Lower lobe of right lung (tissue), 2 donors: ENCODE results near the gene NCOA1. TPM values are rescaled to one million over a fixed set of nuclear protein-coding genes. Genes with fewer than 3 reads are reported as not detected.
A peak's percentile ranks its signal among the peaks of the same experiment; 100 is the strongest.

ENCODE experiments used
- ATAC-seq, 2 donors: fragments of 200-7000 bp; cut with Tn5 transposase; one replicate each; pipeline ENCODE4 v1.9.1; 2020 to 2022; ENCODE audit warnings: mild to moderate bottlenecking in 2 of 2, moderate library complexity in 2 of 2
- DNase-seq: peaks from one replicate; pipeline ENCODE4 v3.0.0-alpha.2; 2020
- H3K27ac ChIP-seq: fragments of 200-600 bp; one replicate; pipeline ENCODE4 v1.8.0; 2022
- H3K27me3 ChIP-seq: fragments of 200-600 bp; one replicate; pipeline ENCODE4 v1.8.0; 2022; ENCODE audit warnings: low read depth
- H3K36me3 ChIP-seq: fragments of 200-600 bp; one replicate; pipeline ENCODE4 v1.8.0; 2022; ENCODE audit warnings: mild to moderate bottlenecking
- H3K4me1 ChIP-seq: fragments of 200-600 bp; one replicate; pipeline ENCODE4 v1.8.0; 2022
- H3K4me3 ChIP-seq: fragments of 200-600 bp; one replicate; pipeline ENCODE4 v1.8.0; 2022; ENCODE audit warnings: mild to moderate bottlenecking
- H3K9me3 ChIP-seq: fragments of 200-600 bp; one replicate; pipeline ENCODE4 v1.8.0; 2022
- CTCF ChIP-seq: fragments of 200-600 bp; IDR thresholded peaks from one replicate; pipeline ENCODE4 v1.8.0; 2022; ENCODE audit warnings: antibody characterized with exemption, mild to moderate bottlenecking
- intact Hi-C: fragments of 100-400 bp; cut with DNase I; formaldehyde crosslinking; loops from one replicate; pipeline ENCODE4 v1.11.0; 2022
- total RNA-seq: library from RNA; stranded (reverse); fragmentation: NEBNext Ultra II Directional; extraction: Animal tissue kit (Norgen Biotek cat#: 25700); gene quantifications from one replicate; pipeline ENCODE4 v1.2.1, GENCODE V29; 2021
- donor health status: DM: no; HTN: yes; CAD: no; lungs with severe emphysema.

NCOA1 gene
- total RNA-seq, 1 donor from 2014 or later = 48.3 TPM

GRCh38 chr2:24651643-24652003, 160.6 kb downstream of the NCOA1 start:
- H3K27ac ChIP-seq = no peak overlapping the region
- H3K4me1 ChIP-seq = peaks cover 8% of the 10 kb centered on the region
- intact Hi-C loops = no loop called here
- H3K9me3 ChIP-seq = no peaks in the 10 kb centered on the region
- no peak overlapping the region for H3K4me3 ChIP-seq
- no peaks in the 10 kb centered on the region for H3K27me3 ChIP-seq
- no peak for TF ChIP-seq CTCF
- H3K36me3 ChIP-seq = no peaks in the 10 kb centered on the region
- DNase-seq = no peak
- no peak for ATAC-seq

- H3K9me3 ChIP-seq = no peaks in the 10 kb centered on the region
- no peaks in the 10 kb centered on the region for H3K27me3 ChIP-seq
- TF ChIP-seq CTCF = no peak
- H3K27ac ChIP-seq = peak overlapping the region; percentile 2
- DNase-seq (no peak), ATAC-seq (no peak)
- peaks cover 8% of the 10 kb centered on the region for H3K4me1 ChIP-seq
- intact Hi-C loops = no loop called here
- H3K4me3 ChIP-seq = no peak overlapping the region
- no peaks in the 10 kb centered on the region for H3K36me3 ChIP-seq
These were observed 161.5 kb downstream of the NCOA1 start for GRCh38 chr2:24652265-24653182.

GRCh38 chr2:24657818-24658217, 166.8 kb downstream of the NCOA1 start:
- intact Hi-C loops = no loop called here
- Histone ChIP-seq H3K27me3 (no peaks in the 10 kb centered on the region), H3K9me3 (no peaks in the 10 kb centered on the region), H3K27ac (no peak overlapping the region), H3K4me3 (no peak overlapping the region), H3K36me3 (no peaks in the 10 kb centered on the region), H3K4me1 (peaks cover 3% of the 10 kb centered on the region)
- TF ChIP-seq CTCF = no peak
- DNase-seq (no peak), ATAC-seq (no peak)

- DNase-seq = no peak
- TF ChIP-seq CTCF = no peak
These were observed 167.6 kb downstream of the NCOA1 start for GRCh38 chr2:24658531-24659202.

GRCh38 chr2:24659862-24660261, 168.8 kb downstream of the NCOA1 start:
- no peaks in the 10 kb centered on the region for H3K36me3 ChIP-seq
- intact Hi-C loops = no loop called here
- no peak for DNase-seq
- no peak overlapping the region for H3K27ac ChIP-seq
- no peak for TF ChIP-seq CTCF
- H3K4me3 ChIP-seq = no peak overlapping the region
- H3K4me1 ChIP-seq = no peaks in the 10 kb centered on the region
- no peak for ATAC-seq
- H3K27me3 ChIP-seq = no peaks in the 10 kb centered on the region
- H3K9me3 ChIP-seq = no peaks in the 10 kb centered on the region

More at GRCh38 chr2:24658531-24659202, 167.6 kb downstream of the NCOA1 start:
- H3K4me1 ChIP-seq = no peaks in the 10 kb centered on the region
- ATAC-seq = peak; percentile 30 to 36
- H3K4me3 ChIP-seq = no peak overlapping the region
- intact Hi-C loops = no loop called here
- H3K9me3 ChIP-seq = no peaks in the 10 kb centered on the region
- H3K27me3 ChIP-seq = no peaks in the 10 kb centered on the region
- no peaks in the 10 kb centered on the region for H3K36me3 ChIP-seq
- H3K27ac ChIP-seq = no peak overlapping the region
